ENCODE measurements around the gene VTI1A. TPM values are rescaled to one million over a fixed set of nuclear protein-coding genes. Genes with fewer than 3 reads are reported as not detected.

VTI1A gene
- total RNA-seq, 6 donors from 2014 or later, result 29.5 to 247 (median 43.0) TPM

DNA sequence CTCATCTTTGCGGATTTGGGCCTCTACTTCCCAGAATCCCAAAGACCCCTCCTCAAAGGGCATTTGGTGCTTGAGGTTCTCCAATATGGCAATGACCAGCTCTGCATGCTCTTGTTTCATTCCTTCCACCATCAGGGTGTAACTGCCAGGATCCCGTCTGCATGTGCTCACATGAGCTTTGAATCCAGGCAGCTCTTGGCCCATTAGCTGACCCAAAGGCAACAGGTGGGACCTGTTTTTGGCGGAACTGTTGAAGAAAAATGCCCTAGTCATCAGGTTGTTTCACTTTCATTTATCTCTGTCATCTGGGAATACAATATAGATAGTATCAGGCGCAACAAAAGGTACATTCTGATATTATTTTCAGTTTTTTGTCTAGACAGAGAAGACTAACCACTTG lies 343.9 kb downstream of the VTI1A start:
- Histone ChIP-seq H3K27me3 (no peaks in the 10 kb centered on the region), H3K4me3 (no peak overlapping the region), H3K27ac (no peak overlapping the region), H3K4me1 (no peaks in the 10 kb centered on the region), H3K36me3 (no peaks in the 10 kb centered on the region), H3K9me3 (peaks cover 0 to 5% (median 0%) of the 10 kb centered on the region in 4 donors)
- TF ChIP-seq EP300 (IDR thresholded peaks at IDR 0.05) (no peak), POLR2A (IDR thresholded peaks at IDR 0.05) (no peak), POLR2AphosphoS5 (IDR thresholded peaks at IDR 0.05) (no peak)
- TF ChIP-seq, protein P1, sequence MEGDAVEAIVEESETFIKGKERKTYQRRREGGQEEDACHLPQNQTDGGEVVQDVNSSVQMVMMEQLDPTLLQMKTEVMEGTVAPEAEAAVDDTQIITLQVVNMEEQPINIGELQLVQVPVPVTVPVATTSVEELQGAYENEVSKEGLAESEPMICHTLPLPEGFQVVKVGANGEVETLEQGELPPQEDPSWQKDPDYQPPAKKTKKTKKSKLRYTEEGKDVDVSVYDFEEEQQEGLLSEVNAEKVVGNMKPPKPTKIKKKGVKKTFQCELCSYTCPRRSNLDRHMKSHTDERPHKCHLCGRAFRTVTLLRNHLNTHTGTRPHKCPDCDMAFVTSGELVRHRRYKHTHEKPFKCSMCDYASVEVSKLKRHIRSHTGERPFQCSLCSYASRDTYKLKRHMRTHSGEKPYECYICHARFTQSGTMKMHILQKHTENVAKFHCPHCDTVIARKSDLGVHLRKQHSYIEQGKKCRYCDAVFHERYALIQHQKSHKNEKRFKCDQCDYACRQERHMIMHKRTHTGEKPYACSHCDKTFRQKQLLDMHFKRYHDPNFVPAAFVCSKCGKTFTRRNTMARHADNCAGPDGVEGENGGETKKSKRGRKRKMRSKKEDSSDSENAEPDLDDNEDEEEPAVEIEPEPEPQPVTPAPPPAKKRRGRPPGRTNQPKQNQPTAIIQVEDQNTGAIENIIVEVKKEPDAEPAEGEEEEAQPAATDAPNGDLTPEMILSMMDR (IDR thresholded peaks at IDR 0.05), result no peak
- ATAC-seq (ENCODE audit: low FRiP score in 2 of 2) (no peak), DNase-seq (no peak)
- WGBS, 2 donors, result 96 to 97% methylated on average over 4 of the region's 4 CpGs

DNA sequence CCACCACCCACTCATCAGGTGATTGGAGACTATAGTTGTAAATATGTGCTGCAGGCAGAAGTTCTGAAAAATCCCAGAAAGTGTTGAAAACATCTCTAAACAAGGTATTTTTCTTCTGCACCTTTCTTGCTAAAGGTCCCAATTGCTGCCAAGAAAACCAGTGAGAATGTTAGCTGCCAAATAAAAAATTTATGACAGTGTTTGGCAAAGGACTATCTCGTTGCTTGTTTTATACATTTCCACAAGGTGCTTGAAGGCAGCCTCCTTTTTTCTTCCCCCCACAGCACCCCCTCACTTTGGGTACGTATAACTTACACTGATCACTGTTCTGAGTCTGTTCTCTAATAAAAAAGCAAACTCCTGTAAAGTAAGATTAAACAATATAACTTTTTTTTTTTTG lies 344.4 kb downstream of the VTI1A start:
- H3K36me3 ChIP-seq, result no peaks in the 10 kb centered on the region
- DNase-seq (no peak), ATAC-seq (ENCODE audit: low FRiP score in 2 of 2) (no peak)
- TF ChIP-seq POLR2A (IDR thresholded peaks at IDR 0.05) (no peak), EP300 (IDR thresholded peaks at IDR 0.05) (no peak), POLR2AphosphoS5 (IDR thresholded peaks at IDR 0.05) (no peak)
- TF ChIP-seq, protein P1 (IDR thresholded peaks at IDR 0.05), result no peak
- no peak overlapping the region for H3K4me3 ChIP-seq
- no peaks in the 10 kb centered on the region for H3K4me1 ChIP-seq
- peaks cover 0 to 5% (median 0%) of the 10 kb centered on the region in 4 donors for H3K9me3 ChIP-seq
- 84 to 86% methylated on average over 2 of the region's 2 CpGs for WGBS, 2 donors
- H3K27ac ChIP-seq, result no peak overlapping the region
- H3K27me3 ChIP-seq, result no peaks in the 10 kb centered on the region

DNA sequence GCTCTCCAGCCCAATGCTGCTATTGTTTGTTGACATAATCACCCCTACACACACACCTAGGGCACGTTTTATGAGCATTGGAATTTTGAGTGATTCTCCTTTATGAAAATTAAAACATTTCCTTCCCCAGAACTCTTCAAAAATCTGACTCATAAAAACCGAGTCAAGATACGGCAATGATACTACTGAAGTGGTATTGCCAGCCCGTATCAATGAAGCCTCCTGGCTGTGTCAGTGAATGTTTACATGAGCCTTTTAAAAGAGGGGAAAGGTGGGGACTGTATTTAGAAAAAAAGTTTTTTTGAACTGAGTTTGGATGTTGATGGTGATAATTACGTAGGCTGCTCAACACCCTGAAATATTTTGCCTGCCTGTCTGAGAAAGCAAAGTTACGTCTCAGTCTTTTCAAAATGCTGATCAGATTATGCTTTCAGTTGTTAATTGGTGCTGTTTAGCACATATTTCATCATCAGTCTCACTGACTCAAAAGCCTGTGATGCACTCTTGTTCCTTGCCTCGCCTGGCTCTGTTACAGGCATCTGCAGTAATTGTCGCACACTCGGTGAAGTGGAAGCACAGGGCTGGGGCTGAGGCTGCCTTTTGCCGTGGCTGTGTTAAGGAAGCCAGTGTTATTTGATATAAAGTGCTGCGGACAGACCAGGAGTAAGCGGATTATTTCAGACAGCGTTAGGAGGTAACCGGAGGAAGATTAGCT lies 345.6 kb downstream of the VTI1A start:
- TF ChIP-seq, protein P1 (IDR thresholded peaks at IDR 0.05), result no peak
- no peak for TF ChIP-seq POLR2A (IDR thresholded peaks at IDR 0.05)
- TF ChIP-seq EP300 (IDR thresholded peaks at IDR 0.05), result no peak
- no peak for TF ChIP-seq POLR2AphosphoS5 (IDR thresholded peaks at IDR 0.05)
- ATAC-seq (ENCODE audit: low FRiP score in 2 of 2) (peak; percentile 61 to 79), DNase-seq (peak in 1 of 2 donors; percentile 36)
- Histone ChIP-seq H3K4me1 (no peaks in the 10 kb centered on the region), H3K36me3 (no peaks in the 10 kb centered on the region), H3K27me3 (no peaks in the 10 kb centered on the region), H3K4me3 (no peak overlapping the region), H3K9me3 (peaks cover 0 to 5% (median 0%) of the 10 kb centered on the region in 4 donors), H3K27ac (no peak overlapping the region)
- WGBS, 2 donors, result 59 to 70% methylated on average over 14 of the region's 14 CpGs

DNA sequence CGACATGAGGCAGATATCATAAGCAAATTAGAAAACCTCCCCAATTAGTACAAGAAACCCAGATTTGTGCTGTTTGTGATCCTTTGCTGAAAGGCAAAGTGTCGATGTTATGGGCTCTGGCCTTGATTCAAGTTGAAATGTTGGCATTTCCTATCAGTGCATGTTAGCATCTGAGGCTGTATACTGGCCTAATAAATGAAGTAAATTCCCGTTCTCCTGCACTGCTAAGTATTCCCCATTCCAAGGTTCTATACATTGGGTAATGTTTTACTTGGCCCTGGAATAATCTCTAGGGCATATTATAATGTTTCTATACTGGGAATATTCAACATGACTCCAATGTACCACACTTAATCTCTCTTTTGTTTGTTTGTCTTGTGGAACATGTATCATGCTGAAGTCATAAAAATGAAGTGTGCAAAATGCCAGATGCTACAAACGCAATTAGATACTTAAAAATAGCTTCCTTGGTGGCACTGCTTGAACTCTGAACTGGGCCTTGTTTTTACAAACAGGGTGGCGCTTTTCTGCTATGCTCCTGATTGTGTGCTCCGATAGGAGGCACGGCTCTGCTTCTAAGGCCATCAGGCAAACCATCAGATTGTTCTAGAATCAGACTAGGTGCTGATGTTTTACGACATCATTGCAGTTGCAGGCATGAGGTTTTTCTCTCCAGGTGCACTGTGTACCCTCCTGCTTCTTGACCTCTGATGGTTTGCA lies 346.3 kb downstream of the VTI1A start:
- DNase-seq, result no peak
- H3K4me1 ChIP-seq, result no peaks in the 10 kb centered on the region
- peaks cover 0 to 5% (median 0%) of the 10 kb centered on the region in 4 donors for H3K9me3 ChIP-seq
- H3K36me3 ChIP-seq, result no peaks in the 10 kb centered on the region
- no peak for TF ChIP-seq POLR2A (IDR thresholded peaks at IDR 0.05)
- TF ChIP-seq, protein P1 (IDR thresholded peaks at IDR 0.05), result no peak
- no peak for TF ChIP-seq POLR2AphosphoS5 (IDR thresholded peaks at IDR 0.05)
- TF ChIP-seq EP300 (IDR thresholded peaks at IDR 0.05), result no peak
- ATAC-seq (ENCODE audit: low FRiP score in 2 of 2), result no peak
- H3K27me3 ChIP-seq, result no peaks in the 10 kb centered on the region
- 56 to 58% methylated on average over 8 of the region's 8 CpGs for WGBS, 2 donors
- H3K27ac ChIP-seq, result no peak overlapping the region
- H3K4me3 ChIP-seq, result no peak overlapping the region

Measured in upper lobe of left lung (tissue), 6 donors.